Measurements from ENCODE around the gene ADCY6. TPM values are rescaled to one million over a fixed set of nuclear protein-coding genes. Genes with fewer than 3 reads are reported as not detected.
"Not testable (repeated sequence)": the region's sequence is repeated elsewhere in the genome, so short reads cannot be mapped to it uniquely, and the experiment has no call there.

The ADCY6 gene
- total RNA-seq, 1 donor from 2014 or later, result 48.5 TPM

DNA sequence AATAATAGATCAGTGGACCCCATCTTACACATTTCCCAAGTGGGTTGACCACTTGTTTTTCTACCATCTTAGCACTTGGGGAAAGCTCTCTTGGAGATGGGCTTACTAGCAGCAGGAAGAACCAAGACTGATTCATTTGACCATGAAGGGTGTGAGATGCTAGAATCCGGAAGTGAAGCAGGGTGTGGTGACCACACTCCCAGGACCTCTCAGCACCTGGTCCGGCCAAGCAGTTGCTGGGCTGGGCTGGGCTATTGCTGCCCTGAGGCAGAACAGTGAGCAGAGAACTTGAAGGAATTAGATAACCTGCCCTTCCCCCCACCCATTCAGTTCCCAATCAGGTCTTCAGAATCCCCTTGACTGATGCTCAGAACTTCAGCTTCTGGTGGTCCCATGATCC, 24.4 kb downstream of the ADCY6 start:
- DNase-seq (ENCODE audit: extremely low read depth, low read depth, low spot score), result no peak

DNA sequence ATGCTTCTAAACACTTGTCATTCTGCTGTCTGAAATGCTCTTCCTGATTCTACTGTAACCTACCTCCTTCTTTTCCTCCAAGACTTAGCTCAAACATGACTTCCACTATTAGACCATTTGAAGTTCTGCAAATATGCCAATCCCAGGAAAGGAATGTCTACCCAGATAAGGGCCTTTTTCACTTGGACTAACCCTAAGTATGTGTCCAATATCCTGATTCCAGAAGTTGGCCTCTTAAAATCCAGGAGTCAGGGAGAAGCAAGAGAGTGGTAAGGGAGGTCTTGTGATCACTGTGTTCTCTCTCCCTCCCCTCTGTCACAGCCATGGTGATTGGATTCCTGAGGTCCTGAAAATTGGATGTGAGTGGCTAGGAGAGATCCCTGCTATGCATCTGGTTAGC, 30.2 kb downstream of the ADCY6 start:
- no peak for DNase-seq (ENCODE audit: extremely low read depth, low read depth, low spot score)

DNA sequence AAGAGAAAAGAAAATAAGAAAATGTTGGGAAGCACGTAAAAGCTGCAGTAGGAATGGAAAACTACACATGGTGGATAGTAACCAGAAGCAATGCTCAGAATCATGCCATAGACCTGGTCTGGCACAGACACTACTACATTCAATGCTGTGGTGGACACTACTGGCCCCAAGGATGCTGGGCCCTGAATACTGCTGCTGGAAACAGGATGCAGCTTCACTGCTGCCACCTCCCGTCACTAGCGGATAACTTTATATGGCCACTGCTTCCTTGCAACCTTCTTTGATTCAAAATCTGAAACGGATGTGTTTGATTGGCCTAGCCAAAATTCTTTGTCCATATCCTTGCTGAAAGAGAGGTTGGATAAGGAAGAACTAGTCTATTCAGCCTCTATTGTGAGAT, 30.7 kb downstream of the ADCY6 start:
- DNase-seq (ENCODE audit: extremely low read depth, low read depth, low spot score), result no peak

DNA sequence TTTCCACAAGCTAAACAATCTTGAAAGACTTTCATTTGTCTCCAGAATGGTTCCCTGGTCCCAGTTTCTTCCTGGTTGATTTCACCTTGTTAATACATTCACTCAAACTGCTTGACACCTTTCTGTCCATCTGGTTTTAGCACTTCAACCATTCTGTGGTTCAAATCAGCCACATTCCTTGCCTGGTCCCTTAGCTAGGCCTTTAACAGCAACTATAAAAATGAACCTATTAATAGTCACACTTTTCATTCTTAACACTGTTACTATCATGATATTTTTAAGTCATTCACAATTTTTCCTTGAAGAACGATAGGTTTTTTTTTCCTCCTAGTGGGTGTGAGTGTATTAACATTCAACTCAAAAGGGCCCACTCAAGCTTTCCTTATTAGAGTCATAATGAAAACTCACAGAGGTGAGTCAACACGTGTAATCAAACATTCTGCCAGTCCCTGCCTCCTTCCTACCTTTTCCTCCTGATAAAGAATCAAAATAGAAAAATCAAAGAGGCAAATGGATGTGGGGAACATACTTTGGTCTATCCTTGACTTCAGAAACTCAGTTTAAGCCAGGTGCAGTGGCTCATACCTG, 38.0 kb downstream of the ADCY6 start:
- no peak for DNase-seq (ENCODE audit: extremely low read depth, low read depth, low spot score)

DNA sequence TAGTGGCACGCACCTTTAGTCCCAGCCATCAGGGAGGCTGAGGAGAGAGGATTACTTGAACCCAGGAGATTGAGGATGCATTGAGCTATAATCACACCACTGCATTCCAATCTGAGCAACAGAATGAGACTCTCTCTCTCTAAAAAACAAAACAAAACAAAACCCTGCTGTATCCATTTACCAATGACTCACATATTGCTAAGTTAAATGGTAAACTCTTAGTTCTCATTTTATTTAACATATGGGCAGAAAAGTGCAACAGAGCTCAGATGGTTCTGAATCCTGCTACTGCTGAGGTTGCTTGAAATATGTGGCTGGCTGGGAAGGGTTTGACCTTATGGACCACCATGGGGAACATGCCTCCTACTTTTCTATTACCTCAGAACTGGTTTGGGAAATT, 38.7 kb downstream of the ADCY6 start:
- no peak for DNase-seq (ENCODE audit: extremely low read depth, low read depth, low spot score)

DNA sequence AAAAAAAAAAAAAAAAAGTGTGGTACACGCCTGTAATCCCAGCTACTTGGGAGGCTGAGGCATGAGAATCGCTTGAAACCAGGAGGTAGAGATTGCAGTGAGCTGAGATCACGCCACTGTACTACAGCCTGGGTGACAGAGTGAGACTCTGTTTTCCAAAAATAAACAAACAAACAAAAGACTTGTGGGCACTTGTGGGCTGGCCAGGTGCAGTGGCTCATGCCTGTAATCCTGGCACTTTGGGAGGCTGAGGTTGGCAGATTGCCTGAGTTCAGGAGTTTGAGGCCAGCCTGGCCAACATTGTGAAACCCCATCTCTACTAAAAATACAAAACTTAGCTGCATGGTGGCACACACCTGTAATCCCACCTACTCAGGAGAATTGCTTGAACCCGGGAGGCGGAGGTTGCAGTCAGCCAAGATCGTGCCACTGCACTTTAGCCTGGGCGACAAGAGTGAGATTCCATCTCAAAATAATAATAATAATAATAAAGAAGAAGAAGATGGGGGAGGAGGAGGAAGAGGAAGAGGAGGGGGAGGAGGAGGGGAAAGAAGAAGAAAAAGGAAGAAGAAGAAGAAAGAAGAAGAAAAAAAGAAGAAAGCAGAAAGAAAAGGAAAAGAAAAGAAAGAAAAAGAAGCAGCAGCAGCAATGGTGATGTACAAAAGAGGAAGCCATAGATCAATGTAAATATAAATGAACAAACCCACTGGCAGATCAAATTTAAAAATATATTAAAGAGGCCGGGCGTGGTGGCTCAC, 44.5 kb downstream of the ADCY6 start:
- no peak for DNase-seq (ENCODE audit: extremely low read depth, low read depth, low spot score)

DNA sequence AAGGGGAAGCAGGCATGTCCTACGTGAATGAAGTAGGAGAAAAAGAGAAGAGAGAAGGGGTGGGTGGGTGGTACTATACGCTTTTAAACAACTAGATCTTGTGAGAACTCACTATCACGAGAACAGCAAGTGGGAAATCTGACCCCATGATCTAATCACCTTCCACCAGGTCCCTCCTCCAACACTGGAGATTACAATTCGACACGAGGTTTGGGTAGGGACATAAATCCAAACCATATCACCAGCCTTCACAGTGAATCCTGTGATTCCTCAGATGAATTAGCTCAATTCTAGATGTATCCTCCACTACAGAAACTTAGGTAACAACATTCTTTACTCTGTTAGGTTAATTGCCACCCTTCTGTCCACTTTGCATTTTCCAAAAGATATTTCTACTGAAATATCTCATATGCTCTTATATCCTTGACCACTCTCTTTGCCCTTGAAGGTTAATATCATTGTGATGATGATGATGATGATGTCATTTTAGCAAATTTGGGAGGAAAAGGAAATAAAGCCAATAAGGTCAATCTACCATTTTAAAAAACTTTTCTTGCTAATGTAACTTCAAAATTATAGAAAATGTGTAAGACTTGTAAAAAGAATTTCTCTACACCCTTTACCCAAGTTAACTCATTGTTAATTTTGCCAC, 49.1 kb downstream of the ADCY6 start:
- DNase-seq (ENCODE audit: extremely low read depth, low read depth, low spot score), result no peak

DNA sequence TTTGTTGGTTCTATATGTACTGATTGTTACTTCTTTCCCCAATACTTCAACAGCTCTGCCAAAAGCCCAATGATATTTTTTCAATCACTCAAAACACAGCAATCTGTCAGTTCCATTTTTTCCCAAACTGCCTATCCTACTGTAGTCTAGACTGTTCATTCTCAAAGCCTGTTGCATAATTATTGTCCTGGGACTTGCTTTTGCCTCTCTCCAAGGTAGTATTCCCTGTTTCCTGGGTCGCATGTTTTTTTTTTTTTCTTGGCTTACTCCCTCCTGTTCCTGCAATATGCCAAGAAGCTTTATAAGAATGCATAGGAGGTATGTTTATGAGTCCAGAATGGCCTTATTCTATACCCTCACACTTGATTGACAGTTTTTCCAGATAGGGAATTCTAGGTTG, 52.4 kb downstream of the ADCY6 start:
- no peak for DNase-seq (ENCODE audit: extremely low read depth, low read depth, low spot score)

DNA sequence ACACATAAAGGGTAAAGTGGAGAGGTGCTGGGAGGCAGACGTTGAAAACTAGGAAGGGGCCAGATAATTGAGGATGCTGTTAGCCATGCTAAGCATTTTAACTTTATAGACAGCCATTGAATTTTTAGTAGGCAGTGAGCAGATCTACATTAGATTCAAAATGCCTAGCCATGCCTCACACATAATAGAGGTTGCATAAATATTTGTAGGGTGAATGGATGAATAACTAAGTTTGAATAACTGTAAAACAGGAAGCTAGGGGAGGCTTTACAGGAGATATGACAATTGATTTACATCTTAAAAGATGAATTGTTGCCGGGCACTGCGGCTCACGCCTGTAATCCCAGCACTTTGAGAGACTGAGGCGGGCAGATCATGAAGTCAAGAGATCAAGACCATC, 60.1 kb downstream of the ADCY6 start:
- no peak for DNase-seq (ENCODE audit: extremely low read depth, low read depth, low spot score)

DNA sequence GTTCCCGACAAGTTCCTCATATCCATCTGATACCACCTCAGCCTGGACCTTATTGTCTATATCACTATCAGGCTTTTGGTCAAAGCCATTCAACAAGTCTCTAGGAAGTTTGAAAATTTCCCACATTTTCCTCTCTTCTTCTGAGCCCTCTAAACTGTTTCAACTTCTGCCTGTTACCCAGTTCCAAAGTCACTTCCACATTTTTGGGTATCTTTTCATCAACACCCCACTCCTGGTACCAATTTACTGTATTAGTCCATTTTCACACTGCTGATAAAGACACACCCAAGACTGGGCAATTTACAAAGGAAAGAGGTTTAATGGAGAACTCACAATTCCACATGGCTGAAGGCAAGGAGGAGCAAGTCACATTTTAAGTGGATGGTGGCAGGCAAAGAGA, 68.2 kb downstream of the ADCY6 start:
- not testable (repeated sequence) for DNase-seq (ENCODE audit: extremely low read depth, low read depth, low spot score)

DNA sequence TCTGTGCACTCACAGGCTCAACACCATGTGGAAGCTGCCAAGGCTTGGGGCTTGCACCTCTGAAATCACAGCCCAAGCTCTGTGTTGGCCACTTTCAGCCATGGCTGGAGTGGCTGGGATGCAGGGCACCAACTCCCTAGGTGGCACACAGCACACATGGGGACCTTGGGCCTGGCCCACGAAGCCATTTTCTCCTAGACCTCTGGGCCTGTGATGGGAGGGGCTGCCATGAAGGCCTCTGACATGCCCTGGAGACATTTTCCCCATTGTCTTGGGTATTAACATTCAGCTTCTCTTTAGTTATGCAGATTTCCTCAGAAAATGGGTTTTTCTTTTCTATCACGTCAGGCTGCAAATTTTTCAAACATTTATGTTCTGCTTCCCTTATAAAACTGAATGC, 68.7 kb downstream of the ADCY6 start:
- DNase-seq (ENCODE audit: extremely low read depth, low read depth, low spot score), result not testable (repeated sequence)

DNA sequence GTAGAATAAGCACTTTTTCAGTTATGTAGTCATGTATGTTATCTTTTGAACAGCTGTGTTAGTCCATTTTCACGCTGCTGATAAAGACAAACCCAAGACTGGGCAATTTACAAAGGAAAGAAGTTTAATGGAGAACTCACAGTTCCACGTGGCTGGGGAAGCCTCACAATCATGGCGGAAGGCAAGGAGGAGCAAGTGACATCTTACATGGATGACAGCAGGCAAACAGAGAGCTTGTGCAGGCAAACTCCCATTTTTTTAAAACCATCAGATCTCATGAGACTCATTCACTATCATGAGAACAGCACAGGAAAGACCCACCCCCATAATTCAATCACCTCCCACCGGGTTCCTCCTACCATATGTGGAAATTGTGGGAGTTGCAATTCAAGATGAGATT, 69.9 kb downstream of the ADCY6 start:
- DNase-seq (ENCODE audit: extremely low read depth, low read depth, low spot score), result not testable (repeated sequence)

DNA sequence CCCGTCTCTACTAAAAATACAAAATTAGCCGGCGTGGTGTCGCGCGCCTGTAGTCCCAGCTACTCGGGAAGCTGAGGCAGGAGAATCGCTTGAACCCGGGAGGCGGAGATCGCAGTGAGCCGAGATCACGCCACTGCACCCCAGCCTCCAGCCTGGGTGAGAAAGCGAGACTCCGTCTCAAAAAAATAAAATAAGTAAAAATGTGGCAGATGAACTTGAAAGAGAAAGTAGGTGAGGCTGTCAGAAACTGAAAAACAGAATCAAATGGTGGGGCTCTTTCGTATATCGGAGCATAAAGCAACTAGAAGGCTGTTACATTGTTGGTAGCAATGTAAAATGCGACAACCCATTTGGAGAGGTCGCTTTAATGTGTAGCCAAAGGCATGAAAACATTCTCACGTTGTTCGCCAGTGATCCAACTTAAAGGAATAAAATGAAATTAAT, 71.6 kb downstream of the ADCY6 start:
- DNase-seq (ENCODE audit: extremely low read depth, low read depth, low spot score), result no peak

DNA sequence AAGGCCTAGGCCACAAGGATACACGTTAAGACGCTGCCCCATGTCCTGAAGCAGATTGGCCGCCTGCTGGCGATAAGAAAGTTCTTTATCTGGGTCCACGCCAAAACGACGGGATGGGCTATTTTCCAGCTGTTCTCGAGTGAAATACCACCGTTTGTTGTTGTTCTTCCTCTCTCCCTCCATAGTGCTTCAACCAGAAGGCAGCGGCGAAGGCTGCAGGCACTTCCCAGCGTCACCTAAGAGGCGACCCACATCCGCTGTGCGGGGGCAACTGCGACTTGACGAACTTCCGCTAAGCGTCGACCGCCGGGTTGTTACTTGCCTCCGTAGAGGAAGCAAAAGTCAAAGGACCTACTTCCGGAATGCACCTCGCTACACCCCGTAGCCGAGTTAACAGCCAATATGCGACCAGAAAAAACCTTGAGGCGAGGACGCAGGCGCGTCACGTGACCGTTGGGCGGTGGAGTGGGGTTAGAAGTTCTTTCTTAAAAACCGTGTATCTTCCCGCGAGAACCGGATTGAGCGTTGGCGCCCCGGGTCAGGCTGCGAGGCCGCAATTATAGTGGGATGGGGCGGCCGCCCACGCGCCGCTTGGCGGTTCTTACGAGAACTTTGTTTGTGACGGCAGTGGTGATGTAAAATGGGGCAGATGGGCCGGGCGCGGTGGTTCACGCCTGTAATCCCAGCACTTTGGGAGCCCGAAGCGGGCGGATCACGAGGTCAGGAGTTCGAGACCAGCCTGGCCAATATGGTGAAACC, 72.2 kb downstream of the ADCY6 start, which contains the start of gene CCNT1:
Gene CCNT1 (minus strand): TSS at position 215 of the 759 bp plus-strand sequence. CDS start 32 bp downstream, at position 183.
- peak; percentile 98 for DNase-seq (ENCODE audit: extremely low read depth, low read depth, low spot score)

Other genes with a start within 250 kb of the ADCY6 start
- not detected in 2 replicates for gene LALBA, start 219.0 kb downstream of the ADCY6 start, total RNA-seq
- gene KANSL2, start 106.9 kb downstream of the ADCY6 start, total RNA-seq, result 32.3 and 49.3 TPM in 2 replicates
- 16.9 and 17.1 TPM in 2 replicates for gene CCNT1, start 72.4 kb downstream of the ADCY6 start, total RNA-seq
- 22.9 and 38.2 TPM in 2 replicates for gene CACNB3, start 29.4 kb upstream of the ADCY6 start, total RNA-seq
- 57.2 and 62.1 TPM in 2 replicates for gene DDX23, start 63.1 kb upstream of the ADCY6 start, total RNA-seq
- gene RND1, start 76.8 kb upstream of the ADCY6 start, total RNA-seq, result 4.7 and 14.9 TPM in 2 replicates
- 16.1 and 29.7 TPM in 2 replicates for gene FKBP11, start 136.4 kb upstream of the ADCY6 start, total RNA-seq
- gene ARF3, start 168.4 kb upstream of the ADCY6 start, total RNA-seq, result 108 TPM in 2 replicates
- gene WNT10B, start 182.6 kb upstream of the ADCY6 start, total RNA-seq, result not detected in 2 replicates
- not detected in 2 replicates for gene WNT1, start 189.2 kb upstream of the ADCY6 start, total RNA-seq
- 0.10 and 0.12 TPM in 2 replicates for gene DDN, start 210.3 kb upstream of the ADCY6 start, total RNA-seq
- gene PRKAG1, start 229.7 kb upstream of the ADCY6 start, total RNA-seq, result 48.6 and 56.5 TPM in 2 replicates